KMS-11 (cell line): ENCODE data around the gene SAP30L.

Source experiments
- H2AFZ ChIP-seq: fragments of 200-600 bp; sonication (generic); 2 replicates; pipeline ENCODE4 v1.6.1; 2016; ENCODE audit warnings: antibody characterized with exemption, mixed run types, low read depth
- H3K27ac ChIP-seq: fragments of 200-600 bp; sonication (generic); 2 replicates; pipeline ENCODE4 v1.6.1; 2016; ENCODE audit warnings: mild to moderate bottlenecking, mixed run types
- H3K27me3 ChIP-seq: fragments of 200-600 bp; sonication (generic); 2 replicates; pipeline ENCODE4 v1.6.1; 2017; ENCODE audit warnings: mild to moderate bottlenecking, low read depth, mixed run types, moderate library complexity; ENCODE audit not compliant: insufficient read depth
- H3K36me3 ChIP-seq: fragments of 200-600 bp; sonication (generic); 2 replicates; pipeline ENCODE4 v1.6.1; 2017; ENCODE audit warnings: mild to moderate bottlenecking, mixed run types; ENCODE audit not compliant: insufficient read depth
- H3K4me1 ChIP-seq: fragments of 200-600 bp; sonication (generic); 2 replicates; pipeline ENCODE4 v1.6.1; 2016; ENCODE audit warnings: mild to moderate bottlenecking, low read depth, mixed run types; ENCODE audit not compliant: poor library complexity, severe bottlenecking
- H3K4me2 ChIP-seq: fragments of 200-600 bp; sonication (generic); 2 replicates; pipeline ENCODE4 v1.7.0; 2016; ENCODE audit warnings: mild to moderate bottlenecking, mixed run types
- H3K4me3 ChIP-seq: fragments of 200-600 bp; sonication (generic); IDR thresholded peaks from 2 replicates; pipeline ENCODE4 v1.6.1; 2017; ENCODE audit warnings: low read depth, low read length, mixed read lengths; ENCODE audit not compliant: insufficient read depth
- H3K79me2 ChIP-seq: fragments of 200-600 bp; sonication (generic); 2 replicates; pipeline ENCODE4 v1.6.1; 2016; ENCODE audit warnings: low read depth, mixed run types; ENCODE audit not compliant: insufficient read depth
- H3K9ac ChIP-seq: fragments of 200-600 bp; sonication (generic); 2 replicates; pipeline ENCODE4 v1.6.1; 2016; ENCODE audit warnings: mild to moderate bottlenecking, mixed run types
- H4K20me1 ChIP-seq: fragments of 200-600 bp; sonication (generic); 2 replicates; pipeline ENCODE4 v1.6.1; 2016; ENCODE audit warnings: mild to moderate bottlenecking, mixed run types; ENCODE audit not compliant: insufficient read depth
- CTCF ChIP-seq: fragments of 200-600 bp; sonication (generic); conservative IDR thresholded peaks from 2 replicates; pipeline ENCODE4 v1.6.1; 2017; ENCODE audit warnings: low read depth, mild to moderate bottlenecking, antibody characterized with exemption, low read length, moderate library complexity, mixed read lengths

The SAP30L gene

GRCh38 chr5:154483654-154484392 is 38.0 kb downstream of the SAP30L start:
- Histone ChIP-seq H3K79me2 (no peaks in the 10 kb centered on the region), H3K4me1 (peaks cover 32% of the 10 kb centered on the region), H2AFZ (no peak overlapping the region), H3K36me3 (no peaks in the 10 kb centered on the region), H4K20me1 (no peaks in the 10 kb centered on the region), H3K9ac (no peak overlapping the region), H3K4me3 (no peak overlapping the region), H3K4me2 (no peak overlapping the region), H3K27ac (no peak overlapping the region), H3K27me3 (no peaks in the 10 kb centered on the region)
- TF ChIP-seq CTCF = no peak

- no peaks in the 10 kb centered on the region for H4K20me1 ChIP-seq
- H2AFZ ChIP-seq = no peak overlapping the region
- H3K36me3 ChIP-seq = no peaks in the 10 kb centered on the region
- H3K27ac ChIP-seq = no peak overlapping the region
- no peaks in the 10 kb centered on the region for H3K27me3 ChIP-seq
- TF ChIP-seq CTCF = no peak
- no peaks in the 10 kb centered on the region for H3K79me2 ChIP-seq
- H3K4me1 ChIP-seq = peaks cover 36% of the 10 kb centered on the region
- no peak overlapping the region for H3K4me3 ChIP-seq
- no peak overlapping the region for H3K9ac ChIP-seq
- H3K4me2 ChIP-seq = no peak overlapping the region
Observed at GRCh38 chr5:154484393-154485095, 38.7 kb downstream of the SAP30L start.

DNA sequence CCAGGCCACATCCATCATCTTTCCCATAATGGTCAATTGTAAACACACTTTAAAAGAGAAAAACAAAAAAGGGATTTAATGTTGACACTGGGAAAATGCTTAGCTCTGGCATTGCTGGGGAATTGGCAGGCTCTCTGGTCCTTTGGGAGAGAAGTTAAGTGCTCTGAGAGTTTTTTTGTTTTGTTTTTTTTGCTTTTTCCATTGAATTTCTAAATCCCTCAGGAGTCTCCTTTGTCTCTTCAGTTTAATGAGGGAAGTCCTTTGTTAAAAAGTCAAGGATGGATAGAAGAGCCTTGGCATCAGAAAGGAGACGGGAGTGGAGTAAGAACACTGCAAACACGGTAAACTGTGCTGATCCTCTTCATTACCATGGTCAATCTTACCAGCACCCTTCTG is 39.3 kb downstream of the SAP30L start:
- Histone ChIP-seq H3K27ac (no peak overlapping the region), H3K79me2 (no peaks in the 10 kb centered on the region), H3K4me2 (no peak overlapping the region), H3K27me3 (no peaks in the 10 kb centered on the region), H3K4me1 (peaks cover 36% of the 10 kb centered on the region), H3K9ac (no peak overlapping the region), H3K4me3 (no peak overlapping the region), H3K36me3 (no peaks in the 10 kb centered on the region), H2AFZ (no peak overlapping the region), H4K20me1 (no peaks in the 10 kb centered on the region)
- no peak for TF ChIP-seq CTCF

DNA sequence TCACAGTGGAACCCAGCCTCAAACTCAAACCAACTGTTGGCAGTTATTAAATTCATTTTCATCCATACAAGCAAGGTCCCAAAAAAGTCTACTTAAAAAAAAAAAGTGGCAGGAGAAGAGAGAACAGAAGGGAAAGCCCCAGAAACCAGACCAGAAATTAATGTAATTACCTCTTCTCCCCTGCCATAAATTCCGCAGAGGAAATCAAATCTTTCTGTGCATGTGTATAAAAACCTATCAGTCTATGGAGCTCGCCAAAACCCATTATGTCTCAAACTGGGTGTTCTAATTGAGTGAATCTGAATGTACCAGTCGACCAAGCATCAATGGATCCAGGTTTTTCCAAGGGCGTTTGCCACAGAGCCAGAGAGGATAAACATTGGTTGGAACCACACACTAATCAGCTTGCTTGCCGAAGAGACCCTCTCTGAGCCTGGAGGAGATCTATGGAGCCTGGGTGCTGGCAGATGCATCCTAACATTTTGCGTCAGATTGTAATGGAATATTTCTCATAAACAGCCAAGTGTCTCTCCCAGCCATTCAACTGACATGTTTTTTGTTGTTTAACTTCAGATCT is 40.1 kb downstream of the SAP30L start:
- Histone ChIP-seq H3K36me3 (no peaks in the 10 kb centered on the region), H3K79me2 (no peaks in the 10 kb centered on the region), H3K9ac (no peak overlapping the region), H3K4me1 (peaks cover 36% of the 10 kb centered on the region), H3K4me3 (no peak overlapping the region), H2AFZ (no peak overlapping the region; the same call in 1 of the 2 replicates), H3K27me3 (no peaks in the 10 kb centered on the region), H3K27ac (no peak overlapping the region; the same call in 1 of the 2 replicates), H4K20me1 (no peaks in the 10 kb centered on the region), H3K4me2 (peak overlapping the region; percentile 63; the same call in 1 of the 2 replicates)
- no peak for TF ChIP-seq CTCF
